ENCODE results near the gene GLT8D2.

The GLT8D2 gene

GRCh38 chr12:103944964-103945363 lies 105.0 kb downstream of the GLT8D2 start:
- Histone ChIP-seq H3K4me1 (ENCODE audit: low read length) (no peaks in the 10 kb centered on the region), H3K4me2 (ENCODE audit: low read length) (no peak overlapping the region), H2AFZ (ENCODE audit: low read depth, low read length) (no peak overlapping the region), H3K79me2 (ENCODE audit: low read length) (peaks cover 40% of the 10 kb centered on the region), H4K20me1 (ENCODE audit: insufficient read depth, low read length) (peaks cover 55% of the 10 kb centered on the region; the same call in 1 of the 2 replicates), H3K9me3 (ENCODE audit: insufficient read depth, low read length) (no peaks in the 10 kb centered on the region), H3K27ac (ENCODE audit: low read length) (no peak overlapping the region), H3K27me3 (ENCODE audit: low read depth, low read length) (no peaks in the 10 kb centered on the region), H3K36me3 (replicated peaks; ENCODE audit: low read depth, low read length) (peaks cover 92% of the 10 kb centered on the region), H3K4me3 (ENCODE audit: low read length) (no peak overlapping the region), H3K9ac (ENCODE audit: low read length) (no peak overlapping the region)
- TF ChIP-seq CTCF (IDR thresholded peaks at IDR 0.05; ENCODE audit: low read depth, low read length) (no peak), EZH2phosphoT487 (IDR thresholded peaks at IDR 0.05; ENCODE audit: low read depth) (no peak)
